Neural cell (in vitro differentiated cells): ENCODE data around the gene NFE2.

Experiments used
- CTCF ChIP-seq: fragments of 450-650 bp; IDR thresholded peaks from 2 replicates; pipeline ENCODE4 v1.5.1; 2014; ENCODE audit warnings: antibody characterized with exemption, mild to moderate bottlenecking, moderate library complexity; ENCODE audit not compliant: poor library complexity, severe bottlenecking
- EZH2 ChIP-seq: fragments of 200-600, 300-800 bp; shearing (Covaris generic), sonication (generic); IDR thresholded peaks from 2 replicates; pipeline ENCODE4 v1.6.1; 2014; ENCODE audit warnings: antibody characterized with exemption, low read length, borderline replicate concordance, mild to moderate bottlenecking; ENCODE audit not compliant: insufficient read depth, poor library complexity, severe bottlenecking
- POLR2AphosphoS5 ChIP-seq: IDR thresholded peaks from 2 replicates; pipeline ENCODE4 v1.6.1; 2012
- RAD21 ChIP-seq: fragments of 450-650 bp; conservative IDR thresholded peaks from 2 replicates; pipeline ENCODE4 v1.6.1; 2014; ENCODE audit warnings: antibody characterized with exemption, mild to moderate bottlenecking, moderate library complexity
- REST ChIP-seq: IDR thresholded peaks from 2 replicates; pipeline ENCODE4 v1.6.1; 2012; ENCODE audit warnings: borderline replicate concordance
- SMC3 ChIP-seq: fragments of 450-650 bp; conservative IDR thresholded peaks from 2 replicates; pipeline ENCODE4 v1.6.1; 2014; ENCODE audit warnings: antibody characterized with exemption, mild to moderate bottlenecking, moderate library complexity; ENCODE audit not compliant: poor library complexity
- TAF1 ChIP-seq: IDR thresholded peaks from 2 replicates; pipeline ENCODE4 v1.6.1; 2012; ENCODE audit warnings: low read depth

- no peak for TF ChIP-seq SMC3
- no peak for TF ChIP-seq CTCF
- TF ChIP-seq RAD21: no peak
- no peak for TF ChIP-seq EZH2
- no peak for TF ChIP-seq TAF1
- no peak for TF ChIP-seq POLR2AphosphoS5
- TF ChIP-seq REST: no peak
These were observed 28.9 kb upstream of the NFE2 start for GRCh38 chr12:54329759-54330158.
